Fibroblast of the conjunctiva (primary cell): ENCODE results near the gene GPR171.
"Not testable (repeated sequence)": the region's sequence is repeated elsewhere in the genome, so short reads cannot be mapped to it uniquely, and the experiment has no call there.

ENCODE experiments used
- DNase-seq: peaks from one replicate; pipeline ENCODE4 v3.0.0-alpha.2; 2010; ENCODE audit warnings: low read depth

Gene GPR171

GRCh38 chr3:151203051-151203420 lies at the start of gene GPR171:
GPR171 (minus strand) TSS chr3:151203216; CDS start chr3:151199386, 3,830 bp downstream.
- DNase-seq, result no peak

- no peak for DNase-seq
Observed at GRCh38 chr3:151248772-151249337, 45.8 kb upstream of the GPR171 start.

GRCh38 chr3:151242006-151242405 lies 39.0 kb upstream of the GPR171 start:
- DNase-seq, result not testable (repeated sequence)

- DNase-seq, result no peak
Observed at GRCh38 chr3:151236736-151237135, 33.7 kb upstream of the GPR171 start.

- no peak for DNase-seq
Observed at GRCh38 chr3:151236316-151236715, 33.3 kb upstream of the GPR171 start.

- DNase-seq, result no peak
Observed at GRCh38 chr3:151234825-151235224, 31.8 kb upstream of the GPR171 start.

GRCh38 chr3:151232991-151233390 lies 30.0 kb upstream of the GPR171 start:
- no peak for DNase-seq

GRCh38 chr3:151232403-151232802 lies 29.4 kb upstream of the GPR171 start:
- not testable (repeated sequence) for DNase-seq

GRCh38 chr3:151230646-151231045 lies 27.6 kb upstream of the GPR171 start:
- DNase-seq, result no peak

GRCh38 chr3:151228666-151229040 lies 25.6 kb upstream of the GPR171 start:
- peak; percentile 16 for DNase-seq

GRCh38 chr3:151227807-151228665 lies 25.0 kb upstream of the GPR171 start:
- DNase-seq, result peak; percentile 63

GRCh38 chr3:151227266-151227806 lies 24.3 kb upstream of the GPR171 start:
- DNase-seq, result no peak

- no peak for DNase-seq
Observed at GRCh38 chr3:151226825-151227224, 23.8 kb upstream of the GPR171 start.

GRCh38 chr3:151226088-151226563 lies 23.1 kb upstream of the GPR171 start:
- peak; percentile 49 for DNase-seq

- DNase-seq, result no peak
Observed at GRCh38 chr3:151225040-151225975, 22.3 kb upstream of the GPR171 start.

GRCh38 chr3:151224268-151224866 lies 21.4 kb upstream of the GPR171 start:
- DNase-seq, result no peak

- no peak for DNase-seq
Observed at GRCh38 chr3:151219056-151219455, 16.0 kb upstream of the GPR171 start.

- no peak for DNase-seq
Observed at GRCh38 chr3:151218136-151218535, 15.1 kb upstream of the GPR171 start.

GRCh38 chr3:151216641-151217607 lies 13.9 kb upstream of the GPR171 start:
- no peak for DNase-seq

GRCh38 chr3:151214459-151214858 lies 11.4 kb upstream of the GPR171 start:
- DNase-seq, result no peak
